Dedifferentiated amniotic fluid mesenchymal stem cell (primary cell): ENCODE data around the gene MT1F.
"Not testable (repeated sequence)": the region's sequence is repeated elsewhere in the genome, so short reads cannot be mapped to it uniquely, and the experiment has no call there.

Experiments used
- DNase-seq: peaks from one replicate; pipeline ENCODE4 v3.0.0-alpha.2; 2016; ENCODE audit errors: extremely low spot score

The MT1F gene

GRCh38 chr16:56645311-56645710, 12.4 kb upstream of the MT1F start:
- no peak for DNase-seq

DNA sequence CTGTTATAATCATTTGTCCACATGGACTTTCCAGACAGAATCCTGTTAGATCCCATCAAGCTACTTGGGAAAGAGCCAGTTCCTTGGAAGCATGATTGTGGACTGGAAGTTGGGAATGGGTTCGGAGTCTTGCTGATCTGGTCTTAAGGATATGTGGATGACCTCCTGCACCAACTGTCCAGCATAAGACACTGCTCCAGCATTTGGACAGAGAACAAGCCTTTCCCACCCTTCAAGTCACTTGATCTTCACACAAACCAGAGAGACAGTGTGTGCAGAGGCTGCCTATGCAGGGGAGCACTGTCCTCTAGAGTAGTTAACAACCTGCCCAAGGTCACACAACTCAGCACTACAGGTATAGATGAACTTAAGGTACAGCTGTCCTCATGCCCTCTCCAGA, 11.9 kb upstream of the MT1F start:
- no peak for DNase-seq

GRCh38 chr16:56647641-56648431, 9.9 kb upstream of the MT1F start:
- DNase-seq: no peak

- no peak for DNase-seq
Measured at GRCh38 chr16:56649271-56649670, 8.5 kb upstream of the MT1F start.

GRCh38 chr16:56649820-56650219, 7.9 kb upstream of the MT1F start:
- no peak for DNase-seq

DNA sequence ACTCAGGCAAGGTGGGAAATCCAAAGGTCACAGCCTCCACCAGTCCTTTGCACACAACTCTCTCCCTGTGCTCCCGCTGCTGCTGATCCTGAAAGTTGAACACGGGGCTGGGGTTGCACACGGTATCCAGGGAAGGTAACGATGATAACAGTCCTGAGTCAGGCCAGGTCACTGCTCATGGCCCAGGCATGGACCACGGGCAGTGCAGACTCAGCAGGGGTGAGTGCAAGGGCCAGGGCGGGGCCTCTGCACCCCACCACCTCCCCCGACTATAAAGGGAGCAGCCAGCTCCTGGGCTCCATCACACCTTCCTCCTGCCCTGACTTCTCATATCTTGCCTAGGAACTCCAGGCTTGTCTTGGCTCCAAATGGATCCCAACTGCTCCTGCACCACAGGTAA, 6.2 kb upstream of the MT1F start, which contains the start of gene MT1B:
Gene MT1B, plus strand, starts transcription at position 301 of the 400 bp plus-strand sequence. Its CDS starts 68 bp downstream, at position 369.
- no peak for DNase-seq

- no peak for DNase-seq
Measured at GRCh38 chr16:56652600-56652999, 5.2 kb upstream of the MT1F start.

DNA sequence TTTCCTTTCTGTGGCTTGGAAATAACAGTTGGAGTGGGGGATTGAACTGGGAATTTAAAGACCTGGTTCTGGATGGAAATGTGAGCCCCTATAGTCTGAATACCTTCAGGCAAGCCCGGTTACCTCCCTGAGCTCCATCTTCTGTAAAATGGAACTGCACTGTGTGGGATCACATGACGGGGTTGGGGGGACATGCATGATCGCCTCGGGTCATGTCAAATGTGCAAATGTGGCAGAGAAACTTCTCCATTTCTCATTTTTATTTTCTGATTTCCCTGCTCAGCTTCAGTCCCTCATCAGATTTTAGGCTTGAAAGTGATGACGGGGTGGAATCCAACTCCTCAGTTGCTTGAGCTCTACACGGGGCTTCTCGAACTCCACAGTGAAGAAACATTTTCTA, 4.5 kb upstream of the MT1F start:
- DNase-seq: no peak

GRCh38 chr16:56658327-56658875, 642 bp downstream of the MT1F start:
- DNase-seq: no peak

- DNase-seq: no peak
Measured at GRCh38 chr16:56662357-56663354, 4.9 kb downstream of the MT1F start.

GRCh38 chr16:56664506-56664905, 6.7 kb downstream of the MT1F start:
- no peak for DNase-seq

DNA sequence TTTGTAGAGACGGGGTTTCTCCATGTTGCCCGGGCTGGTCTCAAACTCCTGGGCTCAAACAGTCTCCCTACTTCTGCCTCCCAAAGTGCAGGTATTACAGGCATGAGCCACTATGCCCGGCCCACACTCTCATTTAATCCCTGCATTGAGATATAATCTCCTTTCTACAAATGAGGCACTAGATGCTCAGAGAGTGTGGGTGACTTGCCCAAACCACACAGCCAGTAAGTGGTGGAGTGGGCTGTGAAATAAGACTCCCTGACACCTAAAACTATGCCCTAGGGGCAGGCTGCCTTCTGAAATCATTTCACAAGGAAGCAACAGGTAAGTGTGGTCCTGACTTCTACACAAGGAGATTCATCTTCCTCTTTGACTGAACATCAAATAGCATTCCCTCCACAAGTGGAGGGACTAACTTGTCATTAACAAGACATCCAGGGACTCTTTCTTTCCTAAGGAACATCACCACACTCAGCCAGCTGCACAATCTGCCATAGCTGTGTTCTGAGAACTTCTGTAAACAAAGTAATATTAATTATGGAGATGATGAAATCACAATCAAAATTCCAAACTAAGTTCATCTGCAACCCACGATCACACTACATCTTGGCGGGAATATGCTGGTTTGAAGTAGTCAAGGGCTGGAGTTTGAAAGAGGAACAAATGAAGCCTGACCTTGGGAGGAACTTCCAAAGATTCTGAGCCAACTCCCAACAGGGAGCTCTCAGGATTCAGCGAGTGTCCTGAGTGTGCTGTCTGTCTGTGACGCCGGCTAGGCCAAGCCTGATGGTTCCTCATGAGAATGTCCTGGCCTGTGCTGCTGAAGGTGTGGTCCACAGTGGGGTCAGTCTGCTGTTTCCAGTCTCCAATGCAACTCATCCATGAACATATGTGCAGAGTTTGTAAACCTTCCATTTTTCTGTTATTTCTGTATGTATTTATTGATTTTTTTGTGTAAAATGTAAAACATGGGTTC, 7.8 kb downstream of the MT1F start:
- DNase-seq: not testable (repeated sequence)

DNA sequence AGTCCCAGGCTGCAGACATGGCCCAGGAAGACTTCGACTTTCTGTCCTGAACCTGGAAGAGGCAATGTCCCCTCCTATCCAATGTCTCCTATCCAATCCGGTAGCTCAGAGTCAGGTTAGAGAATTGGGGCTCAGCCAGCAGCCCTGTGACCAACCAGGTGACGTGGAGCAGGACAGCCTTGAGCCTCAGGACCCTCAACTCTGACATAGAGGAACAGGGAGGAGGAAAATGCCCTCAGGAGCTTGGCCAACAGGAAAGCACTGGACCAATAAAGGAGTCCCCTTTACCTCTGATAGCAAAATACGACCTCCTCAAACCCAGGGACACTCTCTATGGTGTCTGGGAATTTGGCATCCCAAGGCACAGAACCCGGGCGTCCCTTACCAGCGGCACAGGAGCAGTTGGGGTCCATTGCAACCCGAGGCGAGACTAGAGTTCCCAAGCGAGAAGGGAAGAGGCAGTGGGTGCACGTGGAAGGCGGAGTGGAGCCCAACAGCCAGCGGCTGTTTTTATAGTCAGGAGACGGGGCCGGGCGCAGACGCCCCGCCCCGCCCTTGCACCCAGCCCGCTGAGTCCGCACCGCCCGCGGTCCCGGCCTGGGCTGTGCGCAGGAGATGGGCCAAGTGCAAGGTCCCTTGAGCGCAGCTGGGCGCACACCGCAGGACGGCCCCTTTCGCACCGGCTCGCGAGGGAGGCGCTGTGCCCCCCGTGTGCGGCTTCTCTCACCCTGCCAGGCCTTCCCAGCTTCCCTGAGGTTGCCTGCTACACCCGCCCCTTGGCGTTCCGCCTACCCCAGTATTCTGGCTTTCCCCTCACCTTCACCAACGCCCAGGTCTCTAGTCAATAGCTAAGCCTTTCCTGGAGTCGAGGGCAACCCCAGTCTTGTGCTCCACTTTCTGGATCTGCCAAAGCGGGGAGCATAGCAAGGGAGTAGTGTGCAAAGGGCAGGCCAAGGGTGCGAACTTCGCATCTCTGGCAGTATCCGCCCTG, 10.1 kb downstream of the MT1F start, which contains the start of gene MT1G:
Gene MT1G, minus strand, starts transcription at position 485 of the 991 bp plus-strand sequence. Its CDS starts 72 bp downstream, at position 413.
- DNase-seq: no peak

GRCh38 chr16:56669005-56669839, 11.5 kb downstream of the MT1F start, which contains the start of gene MT1H:
Gene MT1H (plus strand): TSS chr16:56669814. CDS start chr16:56669885, 71 bp downstream.
- no peak for DNase-seq

- no peak for DNase-seq
Measured at GRCh38 chr16:56669840-56670619, 12.3 kb downstream of the MT1F start.

DNA sequence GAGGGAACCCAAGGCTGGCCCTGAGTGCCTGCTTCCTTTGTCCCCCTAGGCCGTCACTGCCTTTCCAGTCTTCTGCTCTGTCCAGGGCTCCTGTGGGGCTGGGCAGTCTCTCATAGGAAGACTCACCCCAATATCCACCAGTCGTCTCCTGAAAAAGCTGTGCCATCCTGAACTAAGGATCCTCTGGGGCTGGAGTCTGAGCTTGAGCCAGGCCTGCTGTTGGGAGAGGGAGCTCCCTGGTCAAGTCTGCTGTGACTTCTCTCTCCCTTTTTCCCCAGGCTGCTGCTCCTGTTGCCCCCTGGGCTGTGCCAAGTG, 12.8 kb downstream of the MT1F start:
- DNase-seq: no peak

DNA sequence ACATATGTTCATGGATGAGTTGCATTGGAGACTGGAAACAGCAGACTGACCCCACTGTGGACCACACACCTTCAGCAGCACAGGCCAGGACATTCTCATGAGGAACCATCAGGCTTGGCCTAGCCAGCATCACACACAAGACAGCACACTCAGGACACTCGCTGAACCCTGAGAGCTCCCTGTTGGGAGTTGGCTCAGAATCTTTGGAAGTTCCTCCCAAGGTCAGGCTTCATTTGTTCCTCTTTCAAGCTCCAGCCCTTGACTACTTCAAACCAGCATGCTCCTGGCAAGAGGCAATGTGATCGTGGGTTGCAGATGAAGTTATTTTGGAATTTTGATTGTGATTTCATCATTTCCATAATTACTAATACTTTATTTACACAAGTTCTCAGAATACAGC, 13.9 kb downstream of the MT1F start:
- not testable (repeated sequence) for DNase-seq

- not testable (repeated sequence) for DNase-seq
Measured at GRCh38 chr16:56672171-56672570, 14.4 kb downstream of the MT1F start.
